IMR-90 (cell line): ENCODE data around the gene CTRB1. TPM values are rescaled to one million over a fixed set of nuclear protein-coding genes. Genes with fewer than 3 reads are reported as not detected.

ENCODE experiments used
- ATAC-seq: fragments of 200-7000 bp; cut with Tn5 transposase; 2 replicates; pipeline ENCODE4 v1.9.1; 2020; ENCODE audit warnings: low read depth, mild to moderate bottlenecking, moderate library complexity
- BruUV-seq: library from RNA; stranded (reverse); fragments of 400-500 nt; replicated peaks from 2 replicates; lab custom pipeline; 2021; lab: Mats Ljungman, UMichigan
- CTCF ChIA-PET: fragments of 300-600 bp; formaldehyde crosslinking; extraction: SDS; loops from one replicate; lab custom pipeline; 2021; ENCODE audit warnings: antibody characterized with exemption; lab: Yijun Ruan, JAX
- POLR2A ChIA-PET: fragments of 300-600 bp; sonication (Branson Sonifier 250); formaldehyde crosslinking; loops from one replicate; lab custom pipeline; 2022; ENCODE audit warnings: antibody characterized with exemption; ENCODE audit not compliant: unreplicated experiment; lab: Charles Lee
- DNase-seq: peaks from one replicate; pipeline ENCODE4 v3.0.0; 2013
- H2AFZ ChIP-seq: replicated peaks from 2 replicates; pipeline ENCODE3; 2013; ENCODE audit warnings: low read length, mild to moderate bottlenecking; ENCODE audit not compliant: poor library complexity
- H2AK5ac ChIP-seq: 2 replicates; pipeline ENCODE4 v1.6.1; 2013; ENCODE audit warnings: low read depth, low read length, inconsistent platforms
- H2AK9ac ChIP-seq: replicated peaks from 2 replicates; pipeline ENCODE3; 2013; ENCODE audit warnings: mild to moderate bottlenecking, low read depth, low read length, moderate library complexity; ENCODE audit not compliant: poor library complexity
- H2BK120ac ChIP-seq: 2 replicates; pipeline ENCODE4 v1.6.1; 2013; ENCODE audit warnings: low read depth, low read length, inconsistent platforms
- H2BK15ac ChIP-seq: 3 replicates; pipeline ENCODE4 v1.6.1; 2013; ENCODE audit warnings: low read depth, low read length, inconsistent platforms
- H2BK20ac ChIP-seq: 2 replicates; pipeline ENCODE4 v1.6.1; 2013; ENCODE audit warnings: low read depth, mild to moderate bottlenecking, inconsistent platforms, low read length, moderate library complexity
- H2BK5ac ChIP-seq: 2 replicates; pipeline ENCODE4 v1.6.1; 2013; ENCODE audit warnings: mild to moderate bottlenecking, low read depth, low read length, inconsistent platforms; ENCODE audit not compliant: poor library complexity, severe bottlenecking
- H3K14ac ChIP-seq: replicated peaks from 2 replicates; pipeline ENCODE4 v1.6.1; 2013; ENCODE audit warnings: low read depth, low read length, inconsistent platforms
- H3K18ac ChIP-seq: 2 replicates; pipeline ENCODE4 v1.6.1; 2013; ENCODE audit warnings: low read depth, low read length, control low read depth
- H3K23ac ChIP-seq: 2 replicates; pipeline ENCODE4 v1.6.1; 2013; ENCODE audit warnings: low read depth, low read length, inconsistent platforms
- H3K27ac ChIP-seq: 2 replicates; pipeline ENCODE4 v1.5.1; 2013; ENCODE audit warnings: mild to moderate bottlenecking, control low read depth, low read length; ENCODE audit not compliant: insufficient read depth
- H3K27me3 ChIP-seq: 2 replicates; pipeline ENCODE4 v1.6.1; 2013; ENCODE audit warnings: low read length; ENCODE audit not compliant: control insufficient read depth, insufficient read depth
- H3K36me3 ChIP-seq: 2 replicates; pipeline ENCODE4 v1.6.1; 2013; ENCODE audit warnings: low read length, mixed read lengths; ENCODE audit not compliant: control insufficient read depth, insufficient read depth
- H3K4ac ChIP-seq: 2 replicates; pipeline ENCODE4 v1.6.1; 2013; ENCODE audit warnings: low read depth, low read length, inconsistent platforms
- H3K4me1 ChIP-seq: 2 replicates; pipeline ENCODE4 v1.6.1; 2013; ENCODE audit warnings: low read length, mixed read lengths; ENCODE audit not compliant: control insufficient read depth, insufficient read depth
- H3K4me2 ChIP-seq: 2 replicates; pipeline ENCODE4 v1.6.1; 2013; ENCODE audit warnings: low read depth, mild to moderate bottlenecking, control low read depth, low read length, moderate library complexity
- H3K4me3 ChIP-seq: 2 replicates; pipeline ENCODE4 v1.5.1; 2013; ENCODE audit warnings: low read depth, mild to moderate bottlenecking, control low read depth, low read length, moderate library complexity; ENCODE audit not compliant: insufficient read depth
- H3K56ac ChIP-seq: 2 replicates; pipeline ENCODE4 v1.6.1; 2013; ENCODE audit warnings: low read length, inconsistent platforms; ENCODE audit not compliant: insufficient read depth; ENCODE audit errors: extremely low read depth
- H3K79me1 ChIP-seq, 2 experiments: 2 replicates each; pipeline ENCODE4 v1.6.1; 2013; ENCODE audit warnings: low read length in 2 of 2, inconsistent platforms in 1 of 2, low read depth in 1 of 2
- H3K9ac ChIP-seq: 2 replicates; pipeline ENCODE4 v1.6.1; 2013; ENCODE audit warnings: low read depth, low read length, control low read depth
- H3K9me1 ChIP-seq: 2 replicates; pipeline ENCODE4 v1.6.1; 2013; ENCODE audit warnings: low read length, inconsistent platforms; ENCODE audit not compliant: insufficient read depth
- H3K9me3 ChIP-seq: 2 replicates; pipeline ENCODE4 v1.6.1; 2013; ENCODE audit warnings: low read length; ENCODE audit not compliant: control insufficient read depth, insufficient read depth
- H4K20me1 ChIP-seq: 2 replicates; pipeline ENCODE4 v1.6.1; 2013; ENCODE audit warnings: low read length, inconsistent platforms; ENCODE audit not compliant: insufficient read depth
- H4K5ac ChIP-seq: 2 replicates; pipeline ENCODE4 v1.6.1; 2013; ENCODE audit warnings: mild to moderate bottlenecking, low read depth, low read length, control low read depth
- H4K8ac ChIP-seq, 2 experiments: 2 replicates each; pipeline ENCODE4 v1.6.1; 2013; ENCODE audit warnings: low read depth in 2 of 2, low read length in 2 of 2, control low read depth in 1 of 2, inconsistent platforms in 1 of 2
- H4K91ac ChIP-seq: 2 replicates; pipeline ENCODE4 v1.6.1; 2013; ENCODE audit warnings: low read depth, low read length, inconsistent platforms; ENCODE audit not compliant: insufficient read depth
- NFE2L2 ChIP-seq: fragments of 150-350 bp; IDR thresholded peaks from 2 replicates; pipeline ENCODE4 v1.6.1; 2016; ENCODE audit warnings: low read depth, mild to moderate bottlenecking, low read length
- WGBS, 2 experiments: methylation state at CpG; one replicate each; pipeline versions ENCODE4 v1.1.5 to v1.1.7; 2013; ENCODE audit warnings: missing lambda C conversion rate in 2 of 2; ENCODE audit not compliant: insufficient read length in 1 of 2; ENCODE audit errors: extremely low coverage in 2 of 2; 5-methylcytosine and 5-hydroxymethylcytosine counted together
- dilution Hi-C: fragments of 300-500 bp; cut with HindIII; formaldehyde crosslinking; loops from one replicate; pipeline ENCODE4 v1.14.3; 2018; ENCODE audit warnings: low sequenced_read_pairs; ENCODE audit not compliant: unreplicated experiment
- in situ Hi-C: fragments of 300-500 bp; cut with MboI; formaldehyde crosslinking; loops from 3 replicates; pipeline ENCODE4 v1.14.3; 2019; ENCODE audit warnings: low sequenced_read_pairs, inconsistent platforms, mixed read lengths
- intact Hi-C: fragments of 100-400 bp; cut with micrococcal nuclease; formaldehyde crosslinking; loops from 2 replicates; pipeline ENCODE4 v1.10.0; 2022
- polyA plus RNA-seq, 3 experiments: library from polyadenylated mRNA; depleted of rRNA; stranded (reverse); fragments of >200 nt; gene quantifications; 2 replicates each; pipeline ENCODE4 v1.2.3, GENCODE V29; 2012; ENCODE audit warnings: low replicate concordance in 1 of 3
- total RNA-seq: library from RNA; depleted of rRNA; stranded (reverse); fragments of >200 nt; gene quantifications from 2 replicates; pipeline ENCODE4 v1.2.3, GENCODE V29; 2012

Gene CTRB1
- total and polyA plus RNA-seq, 2 of the 4 experiments (the other 2 are of a cell fraction) = not detected

- no peaks in the 10 kb centered on the region for H3K79me1 ChIP-seq
- 0 out of 2 replicates have a peak, but pooled peaks have one; percentile 28 for ATAC-seq
- no peak within 1 kb of the TSS for H3K23ac ChIP-seq
- no peak within 1 kb of the TSS for H2AK9ac ChIP-seq
- H3K14ac ChIP-seq = no peak within 1 kb of the TSS
- no peaks in the 10 kb centered on the region for H3K9me3 ChIP-seq
- intact Hi-C loops (loop anchor here (2.0 kb wide), 1 partner anchor 18 kb away; no protein-coding TSS in a partner anchor), dilution Hi-C loops (no loop called here), in situ Hi-C loops (loop anchor here (25.0 kb wide), 2 partner anchors 380 to 555 kb away; no protein-coding TSS in a partner anchor)
- H3K4me2 ChIP-seq = no peak within 1 kb of the TSS
- H4K20me1 ChIP-seq = no peaks in the 10 kb centered on the region
- no peak within 1 kb of the TSS for H4K5ac ChIP-seq
- no peaks in the 10 kb centered on the region for H3K36me3 ChIP-seq
- no peak within 1 kb of the TSS for H3K4me3 ChIP-seq
- no peak within 1 kb of the TSS for H4K91ac ChIP-seq
- H4K8ac ChIP-seq = no peak within 1 kb of the TSS
- H2BK120ac ChIP-seq = no peak within 1 kb of the TSS
- no peak for TF ChIP-seq NFE2L2
- H2BK20ac ChIP-seq = no peak within 1 kb of the TSS
- 0 out of 2 replicates have a peak, but pooled peaks cover 2% of the 10 kb centered on the region for H3K27me3 ChIP-seq
- DNase-seq = no peak
- no peak within 1 kb of the TSS for H3K4ac ChIP-seq
- WGBS, 2 experiments = 94% methylated on average over 11 of the region's 24 CpGs; no CpG with 5 or more reads in 1 of the 2 experiments
- no peaks in the 10 kb centered on the region for H3K4me1 ChIP-seq
- H3K56ac ChIP-seq = no peak within 1 kb of the TSS
- H3K18ac ChIP-seq = no peak within 1 kb of the TSS
- no peak within 1 kb of the TSS for H2BK15ac ChIP-seq
- no peak within 1 kb of the TSS for H2AFZ ChIP-seq
- no TSS peak for BruUV-seq
- no peak within 1 kb of the TSS for H2BK5ac ChIP-seq
- H2AK5ac ChIP-seq = no peak within 1 kb of the TSS
- CTCF ChIA-PET = no interaction called here
- POLR2A ChIA-PET = no interaction called here
- no peak within 1 kb of the TSS for H3K27ac ChIP-seq
- no peak within 1 kb of the TSS for H3K9ac ChIP-seq
- H3K9me1 ChIP-seq = no peaks in the 10 kb centered on the region
Measured at GRCh38 chr16:75206749-75207451, 11.9 kb upstream of the CTRB1 start, which contains the start of gene CTRB2. Gene CTRB2 (minus strand): TSS chr16:75207161. CDS start chr16:75207141, 20 bp downstream.
